PC-3 (cell line): ENCODE measurements around the gene OGFRL1. TPM values are rescaled to one million over a fixed set of nuclear protein-coding genes. Genes with fewer than 3 reads are reported as not detected.

Experiments used
- ATAC-seq: fragments of 200-7000 bp; cut with Tn5 transposase; 2 replicates; pipeline ENCODE4 v1.9.1; 2020; ENCODE audit warnings: mild to moderate bottlenecking, moderate library complexity
- BruUV-seq: library from RNA; stranded (reverse); fragments of 400-500 nt; replicated peaks from 2 replicates; lab custom pipeline; 2021; lab: Mats Ljungman, UMichigan
- CTCF ChIA-PET: fragments of 300-600 bp; sonication (Branson Sonifier 250); formaldehyde crosslinking; loops from one replicate; lab custom pipeline; 2022; ENCODE audit warnings: antibody characterized with exemption; lab: Charles Lee
- POLR2A ChIA-PET: fragments of 300-600 bp; sonication (Branson Sonifier 250); formaldehyde crosslinking; loops from one replicate; lab custom pipeline; 2022; ENCODE audit warnings: antibody characterized with exemption; ENCODE audit not compliant: unreplicated experiment; lab: Charles Lee
- DNase-seq: peaks from one replicate; pipeline ENCODE4 v3.0.0-alpha.2; 2015
- H2AFZ ChIP-seq: fragments of 300-600 bp; sonication (generic); 2 replicates; pipeline ENCODE4 v1.6.0; 2016; ENCODE audit warnings: antibody characterized with exemption, low read length
- H3F3A ChIP-seq: fragments of 300-600 bp; sonication (generic); one replicate; pipeline ENCODE4 v1.6.0; 2017; ENCODE audit warnings: antibody characterized with exemption, low read length, control low read depth, mild to moderate bottlenecking; ENCODE audit not compliant: unreplicated experiment
- H3K27ac ChIP-seq: fragments of 300-600 bp; sonication (generic); 2 replicates; pipeline ENCODE4 v1.5.1; 2016; ENCODE audit warnings: mild to moderate bottlenecking, low read length
- H3K27me3 ChIP-seq: fragments of 300-600 bp; sonication (generic); 2 replicates; pipeline ENCODE4 v1.6.1; 2016; ENCODE audit warnings: low read length, mixed read lengths
- H3K36me3 ChIP-seq: fragments of 300-600 bp; sonication (generic); 2 replicates; pipeline ENCODE4 v1.6.1; 2016; ENCODE audit warnings: low read depth, mixed run types, low read length, mixed read lengths
- H3K4me1 ChIP-seq: fragments of 300-600 bp; sonication (generic); 2 replicates; pipeline ENCODE4 v1.5.1; 2016; ENCODE audit warnings: low read length; ENCODE audit not compliant: insufficient read depth
- H3K4me2 ChIP-seq: fragments of 300-600 bp; sonication (generic); 2 replicates; pipeline ENCODE4 v1.6.0; 2016; ENCODE audit warnings: low read length
- H3K4me3 ChIP-seq: fragments of 300-600 bp; sonication (generic); 2 replicates; pipeline ENCODE4 v1.5.1; 2016; ENCODE audit warnings: mild to moderate bottlenecking, low read length, mixed read lengths
- H3K79me2 ChIP-seq: fragments of 300-600 bp; sonication (generic); 2 replicates; pipeline ENCODE4 v1.6.1; 2017; ENCODE audit warnings: low read length, mixed read lengths
- H3K9ac ChIP-seq: fragments of 300-600 bp; sonication (generic); 2 replicates; pipeline ENCODE4 v1.6.0; 2016; ENCODE audit warnings: mild to moderate bottlenecking, low read length
- H3K9me2 ChIP-seq: fragments of 300-600 bp; sonication (generic); replicated peaks from 2 replicates; pipeline ENCODE4 v1.6.1; 2016; ENCODE audit warnings: mixed run types, low read length, mixed read lengths
- H3K9me3 ChIP-seq: fragments of 300-600 bp; sonication (generic); 2 replicates; pipeline ENCODE4 v1.6.1; 2016; ENCODE audit warnings: low read length, mixed read lengths
- H4K20me1 ChIP-seq: fragments of 300-600 bp; sonication (generic); 2 replicates; pipeline ENCODE4 v1.6.1; 2016; ENCODE audit warnings: low read length, mixed read lengths
- EZH2 ChIP-seq: fragments of 300-600 bp; sonication (generic); IDR thresholded peaks from one replicate; pipeline ENCODE4 v1.6.1; 2017; ENCODE audit warnings: antibody characterized with exemption, mild to moderate bottlenecking, low read length; ENCODE audit not compliant: unreplicated experiment
- EZH2phosphoT487 ChIP-seq: fragments of 300-600 bp; sonication (generic); IDR thresholded peaks from 2 replicates; pipeline ENCODE4 v1.6.1; 2018; ENCODE audit warnings: mild to moderate bottlenecking, antibody characterized with exemption, low read length, borderline replicate concordance
- intact Hi-C: fragments of 100-400 bp; cut with micrococcal nuclease; formaldehyde crosslinking; loops from 2 replicates; pipeline ENCODE4 v1.9.0; 2023
- total RNA-seq: library from RNA; depleted of rRNA; stranded (reverse); fragments of >200 nt; gene quantifications from 2 replicates; pipeline ENCODE4 v1.2.3, GENCODE V29; 2014
- TF ChIP-seq, protein P1 (sequence below): fragments of 300-600 bp; sonication (generic); conservative IDR thresholded peaks from 2 replicates; pipeline ENCODE4 v1.5.1; 2017; ENCODE audit warnings: antibody characterized with exemption, low read depth, mild to moderate bottlenecking, low read length

The OGFRL1 gene
- total RNA-seq, 1 experiment from 2014 or later: 5.2 TPM

- Histone ChIP-seq H3K79me2 (no peaks in the 10 kb centered on the region), H3K9me3 (no peaks in the 10 kb centered on the region), H2AFZ (no peak overlapping the region), H3K36me3 (no peaks in the 10 kb centered on the region), H4K20me1 (no peaks in the 10 kb centered on the region), H3F3A (no peaks in the 10 kb centered on the region), H3K9me2 (no peaks in the 10 kb centered on the region), H3K4me2 (no peak overlapping the region), H3K4me1 (no peaks in the 10 kb centered on the region), H3K27me3 (no peaks in the 10 kb centered on the region), H3K9ac (no peak overlapping the region), H3K4me3 (no peak overlapping the region), H3K27ac (no peak overlapping the region)
- CTCF ChIA-PET: no interaction called here
- POLR2A ChIA-PET: no interaction called here
- ATAC-seq (no peak), DNase-seq (no peak)
- BruUV-seq: no TSS peak
- TF ChIP-seq EZH2 (no peak), EZH2phosphoT487 (no peak)
- TF ChIP-seq, protein P1, sequence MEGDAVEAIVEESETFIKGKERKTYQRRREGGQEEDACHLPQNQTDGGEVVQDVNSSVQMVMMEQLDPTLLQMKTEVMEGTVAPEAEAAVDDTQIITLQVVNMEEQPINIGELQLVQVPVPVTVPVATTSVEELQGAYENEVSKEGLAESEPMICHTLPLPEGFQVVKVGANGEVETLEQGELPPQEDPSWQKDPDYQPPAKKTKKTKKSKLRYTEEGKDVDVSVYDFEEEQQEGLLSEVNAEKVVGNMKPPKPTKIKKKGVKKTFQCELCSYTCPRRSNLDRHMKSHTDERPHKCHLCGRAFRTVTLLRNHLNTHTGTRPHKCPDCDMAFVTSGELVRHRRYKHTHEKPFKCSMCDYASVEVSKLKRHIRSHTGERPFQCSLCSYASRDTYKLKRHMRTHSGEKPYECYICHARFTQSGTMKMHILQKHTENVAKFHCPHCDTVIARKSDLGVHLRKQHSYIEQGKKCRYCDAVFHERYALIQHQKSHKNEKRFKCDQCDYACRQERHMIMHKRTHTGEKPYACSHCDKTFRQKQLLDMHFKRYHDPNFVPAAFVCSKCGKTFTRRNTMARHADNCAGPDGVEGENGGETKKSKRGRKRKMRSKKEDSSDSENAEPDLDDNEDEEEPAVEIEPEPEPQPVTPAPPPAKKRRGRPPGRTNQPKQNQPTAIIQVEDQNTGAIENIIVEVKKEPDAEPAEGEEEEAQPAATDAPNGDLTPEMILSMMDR: no peak
- intact Hi-C loops: no loop called here
These were observed 54.2 kb downstream of the OGFRL1 start for GRCh38 chr6:71342772-71343171.

GRCh38 chr6:71345476-71346333 is 57.1 kb downstream of the OGFRL1 start:
- CTCF ChIA-PET: no interaction called here
- no peak overlapping the region for H3K9ac ChIP-seq

More at GRCh38 chr6:71345476-71346333, 57.1 kb downstream of the OGFRL1 start:
- no TSS peak for BruUV-seq
- H3K79me2 ChIP-seq: no peaks in the 10 kb centered on the region
- H3K9me3 ChIP-seq: no peaks in the 10 kb centered on the region
- TF ChIP-seq, protein P1: no peak
- no peak for TF ChIP-seq EZH2
- no peak for TF ChIP-seq EZH2phosphoT487
- H3K36me3 ChIP-seq: no peaks in the 10 kb centered on the region
- no peak overlapping the region for H2AFZ ChIP-seq
- DNase-seq (no peak), ATAC-seq (no peak)
- no peak overlapping the region for H3K27ac ChIP-seq
- no peak overlapping the region for H3K4me2 ChIP-seq
- intact Hi-C loops: no loop called here
- no peaks in the 10 kb centered on the region for H4K20me1 ChIP-seq
- POLR2A ChIA-PET: no interaction called here
- no peak overlapping the region for H3K4me3 ChIP-seq
- H3K4me1 ChIP-seq: peaks cover 11% of the 10 kb centered on the region
- no peaks in the 10 kb centered on the region for H3F3A ChIP-seq
- no peaks in the 10 kb centered on the region for H3K9me2 ChIP-seq
- no peaks in the 10 kb centered on the region for H3K27me3 ChIP-seq
